D721Med (cell line): ENCODE data around the gene HAPLN1.

ENCODE experiments used
- DNase-seq: peaks from one replicate; pipeline ENCODE4 v3.0.0; 2011; ENCODE audit warnings: low spot score; ENCODE audit not compliant: insufficient read length
- FAIRE-seq: peaks from 2 replicates; lab custom pipeline; 2011; peaks lifted over from hg19 to GRCh38; lab: Jason Lieb, UNC
- CTCF ChIP-seq: IDR thresholded peaks from 2 replicates; pipeline ENCODE4 v1.5.1; 2012; ENCODE audit warnings: mild to moderate bottlenecking, control low read depth; ENCODE audit not compliant: insufficient read depth; ENCODE audit errors: missing control alignments

The HAPLN1 gene

DNA sequence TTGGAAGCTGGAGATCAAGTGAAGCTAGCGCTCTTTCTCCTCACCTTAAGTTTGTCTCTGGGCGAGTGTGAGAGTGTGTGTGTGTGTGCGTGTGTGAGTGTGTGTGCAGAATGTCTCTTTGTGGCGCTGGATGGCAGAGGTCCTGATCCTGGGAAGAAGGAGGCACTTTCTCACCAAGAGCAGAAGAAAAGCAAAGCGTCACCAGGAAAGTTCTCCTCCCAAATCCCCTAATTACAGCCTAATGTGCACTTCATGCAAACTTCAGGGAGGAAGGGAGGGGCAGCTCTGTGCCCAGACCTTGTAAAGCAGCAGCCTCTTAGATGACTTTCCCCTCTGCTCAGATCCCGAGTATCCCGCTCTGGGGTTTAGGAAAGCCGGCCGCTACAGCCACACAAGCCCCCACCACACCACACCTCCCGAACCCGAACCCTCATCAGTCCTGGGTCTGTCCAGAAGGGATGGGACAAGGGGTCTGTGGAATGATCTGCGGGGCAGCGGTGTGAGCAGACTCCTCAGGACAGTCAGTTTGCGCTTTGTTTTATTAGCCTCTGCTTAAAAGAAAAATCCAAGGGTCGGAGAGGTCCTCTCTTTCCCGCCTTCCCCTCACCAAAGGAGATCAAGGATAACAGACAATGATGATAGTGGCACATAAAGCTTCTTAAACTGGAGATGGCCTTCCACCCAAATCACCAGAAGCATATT is at the start of gene HAPLN1:
TSS of gene HAPLN1 (minus strand) at position 20 of the 702 bp plus-strand sequence. CDS start 47,332 bp downstream, outside the sequence.
- no peak for FAIRE-seq
- DNase-seq: no peak
- TF ChIP-seq CTCF: no peak

- no peak for TF ChIP-seq CTCF
- FAIRE-seq (no peak), DNase-seq (no peak)
Observed at GRCh38 chr5:83767409-83767992, 46.8 kb upstream of the HAPLN1 start.

- FAIRE-seq (no peak), DNase-seq (no peak)
- TF ChIP-seq CTCF: no peak
Observed at GRCh38 chr5:83764101-83764500, 43.4 kb upstream of the HAPLN1 start.

- DNase-seq (no peak), FAIRE-seq (no peak)
- TF ChIP-seq CTCF: no peak
Observed at GRCh38 chr5:83760579-83760978, 39.9 kb upstream of the HAPLN1 start.

- FAIRE-seq (no peak), DNase-seq (no peak)
- TF ChIP-seq CTCF: no peak
Observed at GRCh38 chr5:83752700-83753099, 32.0 kb upstream of the HAPLN1 start.

- TF ChIP-seq CTCF: no peak
- DNase-seq: no peak
- no peak for FAIRE-seq
Observed at GRCh38 chr5:83751201-83751600, 30.5 kb upstream of the HAPLN1 start.

DNA sequence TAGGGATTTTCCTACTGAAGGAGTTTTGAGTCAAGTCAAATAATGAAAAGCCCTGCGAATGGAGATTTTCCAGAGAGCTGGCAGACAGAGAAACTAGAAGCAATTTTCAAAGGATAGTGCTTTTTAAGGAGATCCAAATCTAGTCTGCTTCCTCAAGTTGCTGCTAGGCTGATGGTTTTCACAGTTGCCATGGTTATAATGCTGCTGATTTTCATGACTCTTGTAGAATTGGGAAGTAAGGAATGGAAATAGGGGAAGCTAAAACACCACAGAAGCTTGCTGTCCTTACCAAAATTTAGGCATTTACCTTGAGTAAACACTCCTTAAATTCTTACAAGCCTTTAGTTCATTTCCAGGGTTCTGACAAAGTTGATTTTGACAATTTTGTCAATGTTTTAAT is 30.1 kb upstream of the HAPLN1 start:
- DNase-seq: no peak
- no peak for TF ChIP-seq CTCF
- no peak for FAIRE-seq
